Measurements from ENCODE around the gene MTCH2.

MTCH2 gene

GRCh38 chr11:47578524-47579494, 63.5 kb downstream of the MTCH2 start, which contains the start of the genes KBTBD4 and NDUFS3:
TSS of gene KBTBD4 (minus strand) at chr11:47578970. CDS start at chr11:47578951, 19 bp downstream.
TSS of gene NDUFS3 (plus strand) at chr11:47579074. CDS start at chr11:47579092, 18 bp downstream.
- peak; percentile 83 for TF ChIP-seq POLR2A (IDR thresholded peaks at IDR 0.05; ENCODE audit: extremely low read depth, insufficient read length)
- peak; percentile 76 for TF ChIP-seq MAX (IDR thresholded peaks at IDR 0.05; ENCODE audit: low read depth, low read length)
- TF ChIP-seq CTCF (IDR thresholded peaks at IDR 0.05; ENCODE audit: low read depth, low read length): no peak
- TF ChIP-seq MYC (IDR thresholded peaks at IDR 0.05; ENCODE audit: low read depth, low read length): peak; percentile 88
- peak; percentile 91 for DNase-seq (ENCODE audit: low read depth)
- peak within 1 kb of the TSS; percentile 90 for H3K4me3 ChIP-seq (ENCODE audit: low read depth, low read length)

- no peak for DNase-seq (ENCODE audit: low read depth)
- peak overlapping the region; percentile 90 for H3K4me3 ChIP-seq (ENCODE audit: low read depth, low read length)
- TF ChIP-seq MAX (IDR thresholded peaks at IDR 0.05; ENCODE audit: low read depth, low read length) (no peak), CTCF (IDR thresholded peaks at IDR 0.05; ENCODE audit: low read depth, low read length) (no peak), POLR2A (IDR thresholded peaks at IDR 0.05; ENCODE audit: extremely low read depth, insufficient read length) (no peak), MYC (IDR thresholded peaks at IDR 0.05; ENCODE audit: low read depth, low read length) (no peak)
Observed at GRCh38 chr11:47577460-47578041, 64.8 kb downstream of the MTCH2 start.

DNA sequence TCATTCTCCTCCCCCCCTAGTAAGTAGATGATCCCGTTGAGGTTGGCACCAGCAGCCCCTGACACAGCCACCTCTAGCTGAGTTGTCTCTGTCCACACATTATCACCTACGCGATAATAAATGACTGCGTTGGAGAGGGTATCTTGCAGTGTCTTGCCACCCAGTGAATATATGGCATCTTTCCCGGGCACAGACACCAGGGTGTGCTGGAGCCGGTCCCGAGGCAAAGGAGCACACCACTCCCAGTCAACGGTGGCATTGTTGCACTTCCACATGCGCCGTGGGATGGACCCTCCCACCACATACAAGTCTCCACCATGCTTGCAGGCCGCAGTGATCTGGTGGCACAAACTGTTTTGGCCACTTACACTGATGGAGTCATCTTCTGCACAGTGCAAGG, 69.0 kb downstream of the MTCH2 start:
- H3K4me3 ChIP-seq (ENCODE audit: low read depth, low read length): no peak overlapping the region
- no peak for DNase-seq (ENCODE audit: low read depth)
- TF ChIP-seq POLR2A (IDR thresholded peaks at IDR 0.05; ENCODE audit: extremely low read depth, insufficient read length) (no peak), MYC (IDR thresholded peaks at IDR 0.05; ENCODE audit: low read depth, low read length) (no peak), CTCF (IDR thresholded peaks at IDR 0.05; ENCODE audit: low read depth, low read length) (no peak), MAX (IDR thresholded peaks at IDR 0.05; ENCODE audit: low read depth, low read length) (no peak)

- H3K4me3 ChIP-seq (ENCODE audit: low read depth, low read length): no peak overlapping the region
- DNase-seq (ENCODE audit: low read depth): no peak
- no peak for TF ChIP-seq MAX (IDR thresholded peaks at IDR 0.05; ENCODE audit: low read depth, low read length)
- TF ChIP-seq MYC (IDR thresholded peaks at IDR 0.05; ENCODE audit: low read depth, low read length): no peak
- TF ChIP-seq CTCF (IDR thresholded peaks at IDR 0.05; ENCODE audit: low read depth, low read length): no peak
- no peak for TF ChIP-seq POLR2A (IDR thresholded peaks at IDR 0.05; ENCODE audit: extremely low read depth, insufficient read length)
Observed at GRCh38 chr11:47572715-47573255, 69.6 kb downstream of the MTCH2 start.

DNA sequence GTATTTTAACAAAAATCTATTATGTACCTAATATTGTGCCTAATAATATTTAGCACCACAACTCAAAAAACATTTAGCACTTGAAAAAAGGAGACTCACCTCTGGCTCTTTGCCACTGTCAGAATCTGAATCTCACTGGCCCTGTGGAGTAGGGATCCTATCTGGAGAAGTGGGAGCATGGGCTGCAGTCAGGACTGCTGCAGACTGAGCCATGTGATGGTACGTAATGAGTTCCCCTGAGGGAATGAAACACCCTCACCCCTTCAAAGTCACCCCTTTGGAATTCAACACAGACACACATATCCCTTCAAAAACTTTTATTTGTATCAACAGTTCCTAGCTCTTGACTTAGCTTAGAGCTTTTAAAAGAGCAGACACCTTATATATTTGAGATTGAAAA, 70.5 kb downstream of the MTCH2 start:
- H3K4me3 ChIP-seq (ENCODE audit: low read depth, low read length): no peak overlapping the region
- no peak for DNase-seq (ENCODE audit: low read depth)
- no peak for TF ChIP-seq MAX (IDR thresholded peaks at IDR 0.05; ENCODE audit: low read depth, low read length)
- TF ChIP-seq POLR2A (IDR thresholded peaks at IDR 0.05; ENCODE audit: extremely low read depth, insufficient read length): no peak
- no peak for TF ChIP-seq CTCF (IDR thresholded peaks at IDR 0.05; ENCODE audit: low read depth, low read length)
- TF ChIP-seq MYC (IDR thresholded peaks at IDR 0.05; ENCODE audit: low read depth, low read length): no peak
